Measurements from ENCODE around the gene GRIN1. TPM values are rescaled to one million over a fixed set of nuclear protein-coding genes. Genes with fewer than 3 reads are reported as not detected.

The GRIN1 gene
- total and polyA plus RNA-seq, 2 donors (not counting 3 experiments of a cell fraction or from before 2014, with no cell fraction given), result not detected

DNA sequence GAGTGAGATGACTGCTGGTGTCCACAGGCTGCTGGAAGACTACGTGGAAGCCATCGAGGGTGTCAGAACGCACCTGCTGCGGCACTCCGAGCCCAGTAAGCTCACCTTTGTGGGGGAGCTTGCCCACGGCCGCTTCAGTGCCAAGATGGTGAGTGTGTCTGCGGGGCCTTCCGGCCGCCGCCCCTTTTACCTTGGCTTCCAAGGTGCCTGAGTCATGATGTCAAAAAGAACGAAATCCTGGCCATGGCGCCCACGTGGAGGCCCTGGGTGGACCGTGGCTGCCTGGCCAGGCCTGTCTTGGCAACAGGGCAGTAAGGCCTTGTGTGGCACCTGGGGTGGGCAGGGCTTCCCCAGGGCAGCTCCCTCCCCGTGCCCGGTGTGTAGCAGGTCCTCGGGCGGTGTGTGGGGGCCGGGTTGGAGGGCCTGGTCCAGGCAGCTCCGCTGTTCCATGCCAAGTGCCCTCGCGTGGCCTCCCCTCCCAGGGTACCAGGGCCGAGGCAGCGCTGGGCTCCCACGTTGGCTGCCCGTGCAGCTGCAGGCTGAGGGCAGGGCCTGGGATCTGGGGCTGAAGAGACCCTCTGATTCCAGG, 32.2 kb upstream of the GRIN1 start:
- intact Hi-C loops (cut with micrococcal nuclease), result no loop called here

More for the DNA sequence above, 32.2 kb upstream of the GRIN1 start:
- no peaks in the 10 kb centered on the region for H3K79me2 ChIP-seq (ENCODE audit: control insufficient read depth, insufficient read depth, low read length)
- no peak overlapping the region for H3K4me2 ChIP-seq (ENCODE audit: insufficient read depth, low read length)
- FAIRE-seq (no peak), DNase-seq (ENCODE audit: low read depth, low spot score) (no peak)
- H3K9me3 ChIP-seq (replicated peaks; ENCODE audit: control insufficient read depth, insufficient read depth, low read length), result no peaks in the 10 kb centered on the region
- H3K27me3 ChIP-seq (ENCODE audit: control insufficient read depth in 2 of 2, insufficient read depth in 2 of 2, low read length in 2 of 2), result no peaks in the 10 kb centered on the region
- no peaks in the 10 kb centered on the region for H3K9me1 ChIP-seq (replicated peaks; ENCODE audit: control insufficient read depth, extremely low read depth, insufficient read depth, low read length)
- peaks cover 4 to 61% of the 10 kb centered on the region in 2 experiments for H3K36me3 ChIP-seq (ENCODE audit: control insufficient read depth in 2 of 2, extremely low read depth in 1 of 2, insufficient read depth in 2 of 2, low read length in 2 of 2)
- no TSS peak for BruUV-seq (replicated peaks)
- H3K9ac ChIP-seq (replicated peaks; ENCODE audit: extremely low read depth, insufficient read depth, low read length), result no peak overlapping the region
- POLR2A ChIA-PET, result no interaction called here
- dilution Hi-C loops (cut with MboI; ENCODE audit: extremely low pct_ligation_motif_present, low sequenced_read_pairs), result no loop called here
- no peak overlapping the region for H2AFZ ChIP-seq (ENCODE audit: low read depth, low read length)
- TF ChIP-seq POLR2AphosphoS5 (IDR thresholded peaks at IDR 0.05; ENCODE audit: insufficient read depth, low read depth, low read length), result no peak
- TF ChIP-seq FOS (IDR thresholded peaks at IDR 0.05; ENCODE audit: borderline replicate concordance, insufficient read depth, low read length), result no peak
- TF ChIP-seq MYC (IDR thresholded peaks at IDR 0.05; ENCODE audit: low read depth, low read length), result no peak
- no peak for TF ChIP-seq JUN (IDR thresholded peaks at IDR 0.05; ENCODE audit: borderline replicate concordance, insufficient read depth, insufficient read length, low read depth)
- no peak for TF ChIP-seq EZH2 (IDR thresholded peaks at IDR 0.05; ENCODE audit: borderline replicate concordance, low read depth, low read length, severe bottlenecking)
- no peak for TF ChIP-seq POLR2A (IDR thresholded peaks at IDR 0.05; ENCODE audit: low read depth, low read length)
- TF ChIP-seq, protein P1, sequence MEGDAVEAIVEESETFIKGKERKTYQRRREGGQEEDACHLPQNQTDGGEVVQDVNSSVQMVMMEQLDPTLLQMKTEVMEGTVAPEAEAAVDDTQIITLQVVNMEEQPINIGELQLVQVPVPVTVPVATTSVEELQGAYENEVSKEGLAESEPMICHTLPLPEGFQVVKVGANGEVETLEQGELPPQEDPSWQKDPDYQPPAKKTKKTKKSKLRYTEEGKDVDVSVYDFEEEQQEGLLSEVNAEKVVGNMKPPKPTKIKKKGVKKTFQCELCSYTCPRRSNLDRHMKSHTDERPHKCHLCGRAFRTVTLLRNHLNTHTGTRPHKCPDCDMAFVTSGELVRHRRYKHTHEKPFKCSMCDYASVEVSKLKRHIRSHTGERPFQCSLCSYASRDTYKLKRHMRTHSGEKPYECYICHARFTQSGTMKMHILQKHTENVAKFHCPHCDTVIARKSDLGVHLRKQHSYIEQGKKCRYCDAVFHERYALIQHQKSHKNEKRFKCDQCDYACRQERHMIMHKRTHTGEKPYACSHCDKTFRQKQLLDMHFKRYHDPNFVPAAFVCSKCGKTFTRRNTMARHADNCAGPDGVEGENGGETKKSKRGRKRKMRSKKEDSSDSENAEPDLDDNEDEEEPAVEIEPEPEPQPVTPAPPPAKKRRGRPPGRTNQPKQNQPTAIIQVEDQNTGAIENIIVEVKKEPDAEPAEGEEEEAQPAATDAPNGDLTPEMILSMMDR (IDR thresholded peaks at IDR 0.05; ENCODE audit: extremely low read depth in 1 of 2, insufficient read depth in 1 of 2, low read depth in 1 of 2, low read length in 2 of 2), result no peak
- TF ChIP-seq, protein P2, sequence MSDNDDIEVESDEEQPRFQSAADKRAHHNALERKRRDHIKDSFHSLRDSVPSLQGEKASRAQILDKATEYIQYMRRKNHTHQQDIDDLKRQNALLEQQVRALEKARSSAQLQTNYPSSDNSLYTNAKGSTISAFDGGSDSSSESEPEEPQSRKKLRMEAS (IDR thresholded peaks at IDR 0.05; ENCODE audit: insufficient read depth, insufficient read length), result no peak
- no peak for TF ChIP-seq GATA2 (IDR thresholded peaks at IDR 0.05; ENCODE audit: insufficient read depth, insufficient read length, low read depth, low read length)
- no peaks in the 10 kb centered on the region for H4K20me1 ChIP-seq (replicated peaks; ENCODE audit: control insufficient read depth, extremely low read depth, insufficient read depth, low read length)
- H3K27ac ChIP-seq (ENCODE audit: insufficient read depth, low read depth, low read length), result no peak overlapping the region
- H3K4me1 ChIP-seq (ENCODE audit: control insufficient read depth, extremely low read depth, insufficient read depth, low read length), result no peaks in the 10 kb centered on the region
- CTCF ChIA-PET, result interaction anchor here (1.1 to 1.7 kb wide), 2 partner anchors 18 to 130 kb away, joined by 3 to 5 read pairs; no protein-coding TSS in a partner anchor
- H3K4me3 ChIP-seq (replicated peaks in 1 of 3; ENCODE audit: insufficient read depth in 1 of 3, low read depth in 1 of 3, low read length in 3 of 3), result no peak overlapping the region
